Measurements from ENCODE around the gene HAUS3. TPM values are rescaled to one million over a fixed set of nuclear protein-coding genes. Genes with fewer than 3 reads are reported as not detected.

The HAUS3 gene
- total and polyA plus RNA-seq, 2 experiments from 2014 or later = 21.4 to 36.0 TPM

DNA sequence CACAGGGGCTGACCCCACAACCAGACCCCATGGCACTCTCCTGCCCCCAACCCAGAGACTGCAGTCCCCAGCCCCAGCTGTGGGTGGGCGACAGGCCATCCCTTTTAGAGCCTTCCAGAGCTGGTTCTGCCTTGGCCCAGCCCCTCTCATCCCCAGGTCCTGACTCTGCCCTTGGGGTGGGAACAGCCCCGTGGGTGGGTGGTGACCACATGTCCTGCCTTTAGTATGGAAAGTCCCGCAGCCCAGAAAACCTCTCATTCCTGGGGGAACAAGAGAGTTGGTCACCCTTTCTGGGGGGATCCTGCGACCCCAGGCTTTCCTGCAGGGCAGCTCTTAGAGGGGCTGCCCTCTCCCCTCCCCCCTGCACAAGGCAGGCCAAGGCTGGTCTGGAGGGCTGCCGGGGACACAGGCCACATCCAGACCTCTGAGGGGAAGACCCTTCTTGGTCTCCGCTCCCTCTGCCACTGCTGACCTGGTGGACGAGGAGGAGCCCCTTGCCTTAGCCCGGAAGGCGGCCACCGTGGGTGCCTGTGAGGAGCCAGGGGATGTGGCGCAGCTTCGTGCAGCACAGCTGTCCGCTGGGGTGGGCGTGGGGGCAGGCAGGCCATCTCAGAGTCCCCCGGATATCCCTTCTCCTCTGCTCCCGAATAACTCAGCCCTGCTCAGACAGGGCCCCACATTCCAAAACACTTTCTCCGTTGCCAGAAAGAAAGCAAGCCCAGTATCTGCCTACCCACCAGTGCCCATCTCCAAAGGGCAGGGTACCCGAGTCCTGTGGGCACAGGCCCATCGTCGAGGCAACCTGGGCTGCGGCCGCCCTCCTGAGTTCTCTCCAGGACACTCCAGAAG lies 26.7 kb upstream of the HAUS3 start:
- Mint-ChIP-seq H3K4me1 (peaks cover 20% of the 10 kb centered on the region), H3K9me3 (no peaks in the 10 kb centered on the region), H3K4me3 (no peak overlapping the region), H3K36me3 (ENCODE audit: low read depth) (no peaks in the 10 kb centered on the region; the same call in 2 of the 3 replicates), H3K27me3 (ENCODE audit: insufficient read depth, low read depth, poor library complexity) (peaks cover 6% of the 10 kb centered on the region), H3K27ac (no peak overlapping the region)
- Histone ChIP-seq H3F3A (replicated peaks; ENCODE audit: low read depth) (no peaks in the 10 kb centered on the region), H3K4me3 (no peak overlapping the region), H3K4me2 (peak overlapping the region; percentile 43; the same call in 1 of the 2 replicates), H3K36me3 (ENCODE audit: insufficient read depth) (no peaks in the 10 kb centered on the region), H3K9me2 (ENCODE audit: insufficient read depth) (no peaks in the 10 kb centered on the region), H2AFZ (no peak overlapping the region; the same call in 1 of the 2 replicates), H4K20me1 (replicated peaks; ENCODE audit: insufficient read depth) (no peaks in the 10 kb centered on the region), H3K79me2 (replicated peaks; ENCODE audit: insufficient read depth) (no peaks in the 10 kb centered on the region), H3K4me1 (ENCODE audit: insufficient read depth) (peaks cover 9% of the 10 kb centered on the region), H3K27me3 (ENCODE audit: insufficient read depth) (0 out of 2 replicates have a peak, but pooled peaks cover 1% of the 10 kb centered on the region), H3K27ac (ENCODE audit: low read depth) (no peak overlapping the region)
- ATAC-seq = no peak
- TF ChIP-seq, protein P1, sequence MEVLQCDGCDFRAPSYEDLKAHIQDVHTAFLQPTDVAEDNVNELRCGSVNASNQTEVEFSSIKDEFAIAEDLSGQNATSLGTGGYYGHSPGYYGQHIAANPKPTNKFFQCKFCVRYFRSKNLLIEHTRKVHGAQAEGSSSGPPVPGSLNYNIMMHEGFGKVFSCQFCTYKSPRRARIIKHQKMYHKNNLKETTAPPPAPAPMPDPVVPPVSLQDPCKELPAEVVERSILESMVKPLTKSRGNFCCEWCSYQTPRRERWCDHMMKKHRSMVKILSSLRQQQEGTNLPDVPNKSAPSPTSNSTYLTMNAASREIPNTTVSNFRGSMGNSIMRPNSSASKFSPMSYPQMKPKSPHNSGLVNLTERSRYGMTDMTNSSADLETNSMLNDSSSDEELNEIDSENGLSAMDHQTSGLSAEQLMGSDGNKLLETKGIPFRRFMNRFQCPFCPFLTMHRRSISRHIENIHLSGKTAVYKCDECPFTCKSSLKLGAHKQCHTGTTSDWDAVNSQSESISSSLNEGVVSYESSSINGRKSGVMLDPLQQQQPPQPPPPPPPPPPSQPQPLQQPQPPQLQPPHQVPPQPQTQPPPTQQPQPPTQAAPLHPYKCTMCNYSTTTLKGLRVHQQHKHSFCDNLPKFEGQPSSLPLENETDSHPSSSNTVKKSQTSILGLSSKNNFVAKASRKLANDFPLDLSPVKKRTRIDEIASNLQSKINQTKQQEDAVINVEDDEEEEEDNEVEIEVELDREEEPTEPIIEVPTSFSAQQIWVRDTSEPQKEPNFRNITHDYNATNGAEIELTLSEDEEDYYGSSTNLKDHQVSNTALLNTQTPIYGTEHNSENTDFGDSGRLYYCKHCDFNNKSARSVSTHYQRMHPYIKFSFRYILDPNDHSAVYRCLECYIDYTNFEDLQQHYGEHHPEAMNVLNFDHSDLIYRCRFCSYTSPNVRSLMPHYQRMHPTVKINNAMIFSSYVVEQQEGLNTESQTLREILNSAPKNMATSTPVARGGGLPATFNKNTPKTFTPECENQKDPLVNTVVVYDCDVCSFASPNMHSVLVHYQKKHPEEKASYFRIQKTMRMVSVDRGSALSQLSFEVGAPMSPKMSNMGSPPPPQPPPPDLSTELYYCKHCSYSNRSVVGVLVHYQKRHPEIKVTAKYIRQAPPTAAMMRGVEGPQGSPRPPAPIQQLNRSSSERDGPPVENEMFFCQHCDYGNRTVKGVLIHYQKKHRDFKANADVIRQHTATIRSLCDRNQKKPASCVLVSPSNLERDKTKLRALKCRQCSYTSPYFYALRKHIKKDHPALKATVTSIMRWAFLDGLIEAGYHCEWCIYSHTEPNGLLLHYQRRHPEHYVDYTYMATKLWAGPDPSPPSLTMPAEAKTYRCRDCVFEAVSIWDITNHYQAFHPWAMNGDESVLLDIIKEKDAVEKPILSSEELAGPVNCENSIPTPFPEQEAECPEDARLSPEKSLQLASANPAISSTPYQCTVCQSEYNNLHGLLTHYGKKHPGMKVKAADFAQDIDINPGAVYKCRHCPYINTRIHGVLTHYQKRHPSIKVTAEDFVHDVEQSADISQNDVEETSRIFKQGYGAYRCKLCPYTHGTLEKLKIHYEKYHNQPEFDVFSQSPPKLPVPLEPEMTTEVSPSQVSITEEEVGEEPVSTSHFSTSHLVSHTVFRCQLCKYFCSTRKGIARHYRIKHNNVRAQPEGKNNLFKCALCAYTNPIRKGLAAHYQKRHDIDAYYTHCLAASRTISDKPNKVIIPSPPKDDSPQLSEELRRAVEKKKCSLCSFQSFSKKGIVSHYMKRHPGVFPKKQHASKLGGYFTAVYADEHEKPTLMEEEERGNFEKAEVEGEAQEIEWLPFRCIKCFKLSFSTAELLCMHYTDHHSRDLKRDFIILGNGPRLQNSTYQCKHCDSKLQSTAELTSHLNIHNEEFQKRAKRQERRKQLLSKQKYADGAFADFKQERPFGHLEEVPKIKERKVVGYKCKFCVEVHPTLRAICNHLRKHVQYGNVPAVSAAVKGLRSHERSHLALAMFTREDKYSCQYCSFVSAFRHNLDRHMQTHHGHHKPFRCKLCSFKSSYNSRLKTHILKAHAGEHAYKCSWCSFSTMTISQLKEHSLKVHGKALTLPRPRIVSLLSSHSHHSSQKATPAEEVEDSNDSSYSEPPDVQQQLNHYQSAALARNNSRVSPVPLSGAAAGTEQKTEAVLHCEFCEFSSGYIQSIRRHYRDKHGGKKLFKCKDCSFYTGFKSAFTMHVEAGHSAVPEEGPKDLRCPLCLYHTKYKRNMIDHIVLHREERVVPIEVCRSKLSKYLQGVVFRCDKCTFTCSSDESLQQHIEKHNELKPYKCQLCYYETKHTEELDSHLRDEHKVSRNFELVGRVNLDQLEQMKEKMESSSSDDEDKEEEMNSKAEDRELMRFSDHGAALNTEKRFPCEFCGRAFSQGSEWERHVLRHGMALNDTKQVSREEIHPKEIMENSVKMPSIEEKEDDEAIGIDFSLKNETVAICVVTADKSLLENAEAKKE (CRISPR knock-in tag; IDR thresholded peaks at IDR 0.05) = no peak
- TF ChIP-seq EZH2 (IDR thresholded peaks at IDR 0.05; ENCODE audit: low read depth, unreplicated experiment) (no peak), CREB1 (CRISPR knock-in tag; IDR thresholded peaks at IDR 0.05; ENCODE audit: low read depth) (no peak), NANOG (IDR thresholded peaks at IDR 0.05; ENCODE audit: borderline replicate concordance) (no peak), EZH2phosphoT487 (IDR thresholded peaks at IDR 0.05; ENCODE audit: unreplicated experiment) (no peak), POLR2AphosphoS5 (IDR thresholded peaks at IDR 0.05; ENCODE audit: low read depth) (no peak), STAT1 (IDR thresholded peaks at IDR 0.05; ENCODE audit: unreplicated experiment) (no peak), ZNF331 (CRISPR knock-in tag; IDR thresholded peaks at IDR 0.05; ENCODE audit: low read depth) (no peak), JUNB (IDR thresholded peaks at IDR 0.05; ENCODE audit: unreplicated experiment) (no peak), ZNF114 (CRISPR knock-in tag; IDR thresholded peaks at IDR 0.05) (no peak)
- TF ChIP-seq, protein P2, sequence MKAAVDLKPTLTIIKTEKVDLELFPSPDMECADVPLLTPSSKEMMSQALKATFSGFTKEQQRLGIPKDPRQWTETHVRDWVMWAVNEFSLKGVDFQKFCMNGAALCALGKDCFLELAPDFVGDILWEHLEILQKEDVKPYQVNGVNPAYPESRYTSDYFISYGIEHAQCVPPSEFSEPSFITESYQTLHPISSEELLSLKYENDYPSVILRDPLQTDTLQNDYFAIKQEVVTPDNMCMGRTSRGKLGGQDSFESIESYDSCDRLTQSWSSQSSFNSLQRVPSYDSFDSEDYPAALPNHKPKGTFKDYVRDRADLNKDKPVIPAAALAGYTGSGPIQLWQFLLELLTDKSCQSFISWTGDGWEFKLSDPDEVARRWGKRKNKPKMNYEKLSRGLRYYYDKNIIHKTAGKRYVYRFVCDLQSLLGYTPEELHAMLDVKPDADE (IDR thresholded peaks at IDR 0.05) = no peak
- TF ChIP-seq, protein P3, sequence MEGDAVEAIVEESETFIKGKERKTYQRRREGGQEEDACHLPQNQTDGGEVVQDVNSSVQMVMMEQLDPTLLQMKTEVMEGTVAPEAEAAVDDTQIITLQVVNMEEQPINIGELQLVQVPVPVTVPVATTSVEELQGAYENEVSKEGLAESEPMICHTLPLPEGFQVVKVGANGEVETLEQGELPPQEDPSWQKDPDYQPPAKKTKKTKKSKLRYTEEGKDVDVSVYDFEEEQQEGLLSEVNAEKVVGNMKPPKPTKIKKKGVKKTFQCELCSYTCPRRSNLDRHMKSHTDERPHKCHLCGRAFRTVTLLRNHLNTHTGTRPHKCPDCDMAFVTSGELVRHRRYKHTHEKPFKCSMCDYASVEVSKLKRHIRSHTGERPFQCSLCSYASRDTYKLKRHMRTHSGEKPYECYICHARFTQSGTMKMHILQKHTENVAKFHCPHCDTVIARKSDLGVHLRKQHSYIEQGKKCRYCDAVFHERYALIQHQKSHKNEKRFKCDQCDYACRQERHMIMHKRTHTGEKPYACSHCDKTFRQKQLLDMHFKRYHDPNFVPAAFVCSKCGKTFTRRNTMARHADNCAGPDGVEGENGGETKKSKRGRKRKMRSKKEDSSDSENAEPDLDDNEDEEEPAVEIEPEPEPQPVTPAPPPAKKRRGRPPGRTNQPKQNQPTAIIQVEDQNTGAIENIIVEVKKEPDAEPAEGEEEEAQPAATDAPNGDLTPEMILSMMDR (conservative IDR thresholded peaks at IDR 0.05; ENCODE audit: low read depth in 2 of 2) = no peak
- TF ChIP-seq, protein P4, sequence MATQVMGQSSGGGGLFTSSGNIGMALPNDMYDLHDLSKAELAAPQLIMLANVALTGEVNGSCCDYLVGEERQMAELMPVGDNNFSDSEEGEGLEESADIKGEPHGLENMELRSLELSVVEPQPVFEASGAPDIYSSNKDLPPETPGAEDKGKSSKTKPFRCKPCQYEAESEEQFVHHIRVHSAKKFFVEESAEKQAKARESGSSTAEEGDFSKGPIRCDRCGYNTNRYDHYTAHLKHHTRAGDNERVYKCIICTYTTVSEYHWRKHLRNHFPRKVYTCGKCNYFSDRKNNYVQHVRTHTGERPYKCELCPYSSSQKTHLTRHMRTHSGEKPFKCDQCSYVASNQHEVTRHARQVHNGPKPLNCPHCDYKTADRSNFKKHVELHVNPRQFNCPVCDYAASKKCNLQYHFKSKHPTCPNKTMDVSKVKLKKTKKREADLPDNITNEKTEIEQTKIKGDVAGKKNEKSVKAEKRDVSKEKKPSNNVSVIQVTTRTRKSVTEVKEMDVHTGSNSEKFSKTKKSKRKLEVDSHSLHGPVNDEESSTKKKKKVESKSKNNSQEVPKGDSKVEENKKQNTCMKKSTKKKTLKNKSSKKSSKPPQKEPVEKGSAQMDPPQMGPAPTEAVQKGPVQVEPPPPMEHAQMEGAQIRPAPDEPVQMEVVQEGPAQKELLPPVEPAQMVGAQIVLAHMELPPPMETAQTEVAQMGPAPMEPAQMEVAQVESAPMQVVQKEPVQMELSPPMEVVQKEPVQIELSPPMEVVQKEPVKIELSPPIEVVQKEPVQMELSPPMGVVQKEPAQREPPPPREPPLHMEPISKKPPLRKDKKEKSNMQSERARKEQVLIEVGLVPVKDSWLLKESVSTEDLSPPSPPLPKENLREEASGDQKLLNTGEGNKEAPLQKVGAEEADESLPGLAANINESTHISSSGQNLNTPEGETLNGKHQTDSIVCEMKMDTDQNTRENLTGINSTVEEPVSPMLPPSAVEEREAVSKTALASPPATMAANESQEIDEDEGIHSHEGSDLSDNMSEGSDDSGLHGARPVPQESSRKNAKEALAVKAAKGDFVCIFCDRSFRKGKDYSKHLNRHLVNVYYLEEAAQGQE (IDR thresholded peaks at IDR 0.05; ENCODE audit: unreplicated experiment) = no peak
- no peak for DNase-seq (ENCODE audit: low spot score)
